ENCODE results near the gene CDK5RAP1. TPM values are rescaled to one million over a fixed set of nuclear protein-coding genes. Genes with fewer than 3 reads are reported as not detected.

Gene CDK5RAP1
- total RNA-seq, 1 donor from 2014 or later = 49.1 TPM

GRCh38 chr20:33311011-33311410, 90.3 kb downstream of the CDK5RAP1 start:
- H3K36me3 Mint-ChIP-seq (ENCODE audit: low read depth) = no peaks in the 10 kb centered on the region
- DNase-seq (ENCODE audit: low spot score) = no peak
- H3K27ac Mint-ChIP-seq = no peak overlapping the region
- H3K9me3 Mint-ChIP-seq = no peaks in the 10 kb centered on the region
- H3K27me3 Mint-ChIP-seq (ENCODE audit: insufficient read depth) = no peaks in the 10 kb centered on the region
- intact Hi-C loops (cut with micrococcal nuclease) = no loop called here
- no peak overlapping the region for H3K4me3 Mint-ChIP-seq
- no peaks in the 10 kb centered on the region for H3K4me1 Mint-ChIP-seq (ENCODE audit: low read depth)

DNA sequence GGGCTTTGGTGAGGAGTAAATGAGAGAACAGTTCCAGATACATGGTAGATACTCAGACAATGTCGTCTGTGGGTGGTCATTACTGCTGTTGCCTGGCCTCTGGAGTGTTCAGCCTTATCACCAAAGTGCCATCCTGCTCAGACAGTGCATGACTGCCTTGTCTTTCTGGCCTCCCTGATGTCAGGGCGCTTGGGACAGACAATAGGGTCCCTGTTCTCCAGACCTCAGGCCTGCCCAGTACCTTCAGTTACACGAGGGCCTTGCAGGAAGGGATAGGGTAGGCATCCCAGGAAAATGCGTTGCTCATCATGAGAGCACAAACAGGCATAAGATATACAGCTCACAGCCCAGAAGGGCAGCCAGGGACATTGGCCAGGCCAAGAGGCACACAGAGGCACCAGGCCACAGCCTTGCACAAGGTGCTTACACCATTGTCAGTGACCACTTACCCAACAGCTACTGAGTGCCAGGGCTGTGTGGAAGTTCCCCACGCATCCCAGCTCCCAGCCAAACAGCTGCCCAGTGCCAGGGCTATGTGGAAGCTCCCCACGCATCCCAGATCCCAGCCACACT, 90.9 kb downstream of the CDK5RAP1 start:
- no peak overlapping the region for H3K27ac Mint-ChIP-seq
- H3K4me3 Mint-ChIP-seq = no peak overlapping the region
- intact Hi-C loops (cut with micrococcal nuclease) = no loop called here

DNA sequence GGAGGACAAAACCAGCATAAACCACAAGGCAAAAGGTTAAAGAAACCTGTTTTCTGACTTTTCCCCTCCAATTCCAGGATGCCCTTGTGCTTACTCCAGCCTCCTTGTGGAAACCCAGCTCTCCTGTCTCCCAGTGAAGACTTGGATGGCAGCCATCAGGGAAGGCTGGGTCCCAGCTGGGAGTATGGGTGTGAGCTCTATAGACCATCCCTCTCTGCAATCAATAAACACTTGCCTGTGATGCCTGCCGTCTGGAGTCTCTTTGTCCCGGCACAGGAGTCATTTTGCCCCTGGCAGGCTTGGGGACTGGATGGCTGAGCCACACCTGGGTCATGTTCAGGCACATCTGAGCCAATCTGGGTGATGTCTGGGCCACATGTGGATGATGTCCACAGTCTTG, 91.7 kb downstream of the CDK5RAP1 start:
- Mint-ChIP-seq H3K9me3 (no peaks in the 10 kb centered on the region), H3K27ac (no peak overlapping the region), H3K27me3 (ENCODE audit: insufficient read depth) (no peaks in the 10 kb centered on the region), H3K4me3 (no peak overlapping the region), H3K36me3 (ENCODE audit: low read depth) (no peaks in the 10 kb centered on the region), H3K4me1 (ENCODE audit: low read depth) (no peaks in the 10 kb centered on the region)
- DNase-seq (ENCODE audit: low spot score) = no peak
- intact Hi-C loops (cut with micrococcal nuclease) = no loop called here

More for the DNA sequence above, 90.9 kb downstream of the CDK5RAP1 start:
- Mint-ChIP-seq H3K27me3 (ENCODE audit: insufficient read depth) (no peaks in the 10 kb centered on the region), H3K36me3 (ENCODE audit: low read depth) (no peaks in the 10 kb centered on the region), H3K4me1 (ENCODE audit: low read depth) (no peaks in the 10 kb centered on the region), H3K9me3 (no peaks in the 10 kb centered on the region)
- DNase-seq (ENCODE audit: low spot score) = no peak

Other genes with a start within 250 kb of the CDK5RAP1 start
- gene BPIFA2, start 233.4 kb downstream of the CDK5RAP1 start, total RNA-seq = not detected in 2 replicates
- not detected in 2 replicates for gene BPIFA3, start 184.2 kb downstream of the CDK5RAP1 start, total RNA-seq
- gene BPIFA1, start 165.5 kb downstream of the CDK5RAP1 start, total RNA-seq = not detected in 2 replicates
- not detected in 2 replicates for gene BPIFB1, start 118.3 kb downstream of the CDK5RAP1 start, total RNA-seq
- gene SNTA1, start 42.2 kb upstream of the CDK5RAP1 start, total RNA-seq = 0.76 and 0.91 TPM in 2 replicates
- gene CBFA2T2, start 88.6 kb upstream of the CDK5RAP1 start, total RNA-seq = 12.0 and 13.2 TPM in 2 replicates